ENCODE results near the gene PLK5.
"Not testable (repeated sequence)": the region's sequence is repeated elsewhere in the genome, so short reads cannot be mapped to it uniquely, and the experiment has no call there.

DNA sequence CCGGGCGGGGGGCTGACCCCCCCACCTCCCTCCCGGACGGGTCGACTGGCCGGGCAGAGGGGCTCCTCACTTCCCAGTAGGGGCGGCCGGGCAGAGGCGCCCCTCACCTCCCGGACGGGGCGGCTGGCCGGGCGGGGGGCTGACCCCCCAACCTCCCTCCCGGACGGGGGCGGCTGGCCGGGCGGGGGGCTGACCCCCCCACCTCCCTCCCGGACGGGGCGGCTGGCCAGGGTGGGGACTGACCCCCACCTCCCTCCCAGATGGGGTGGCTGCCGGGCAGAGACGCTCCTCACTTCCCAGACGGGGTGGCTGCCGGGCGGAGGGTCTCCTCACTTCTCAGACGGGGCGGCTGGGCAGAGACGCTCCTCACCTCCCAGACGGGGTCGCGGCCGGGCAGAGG lies 24.6 kb upstream of the PLK5 start:
- not testable (repeated sequence) for TF ChIP-seq EZH2phosphoT487 (IDR thresholded peaks at IDR 0.05; ENCODE audit: borderline replicate concordance, low read length)
- TF ChIP-seq, protein P1, sequence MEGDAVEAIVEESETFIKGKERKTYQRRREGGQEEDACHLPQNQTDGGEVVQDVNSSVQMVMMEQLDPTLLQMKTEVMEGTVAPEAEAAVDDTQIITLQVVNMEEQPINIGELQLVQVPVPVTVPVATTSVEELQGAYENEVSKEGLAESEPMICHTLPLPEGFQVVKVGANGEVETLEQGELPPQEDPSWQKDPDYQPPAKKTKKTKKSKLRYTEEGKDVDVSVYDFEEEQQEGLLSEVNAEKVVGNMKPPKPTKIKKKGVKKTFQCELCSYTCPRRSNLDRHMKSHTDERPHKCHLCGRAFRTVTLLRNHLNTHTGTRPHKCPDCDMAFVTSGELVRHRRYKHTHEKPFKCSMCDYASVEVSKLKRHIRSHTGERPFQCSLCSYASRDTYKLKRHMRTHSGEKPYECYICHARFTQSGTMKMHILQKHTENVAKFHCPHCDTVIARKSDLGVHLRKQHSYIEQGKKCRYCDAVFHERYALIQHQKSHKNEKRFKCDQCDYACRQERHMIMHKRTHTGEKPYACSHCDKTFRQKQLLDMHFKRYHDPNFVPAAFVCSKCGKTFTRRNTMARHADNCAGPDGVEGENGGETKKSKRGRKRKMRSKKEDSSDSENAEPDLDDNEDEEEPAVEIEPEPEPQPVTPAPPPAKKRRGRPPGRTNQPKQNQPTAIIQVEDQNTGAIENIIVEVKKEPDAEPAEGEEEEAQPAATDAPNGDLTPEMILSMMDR (IDR thresholded peaks at IDR 0.05; ENCODE audit: low read depth, low read length, poor library complexity, severe bottlenecking) = not testable (repeated sequence)

Measured in DOHH2 (cell line).